NCI-H748 (cell line): ENCODE results near the gene RHBDF2.

ENCODE experiments used
- DNase-seq: peaks from one replicate; lab custom pipeline; 2025; ENCODE audit not compliant: unreplicated experiment; lab: John Stamatoyannopoulos, UW

Gene RHBDF2

GRCh38 chr17:76467366-76467765 is 33.9 kb downstream of the RHBDF2 start, which contains the start of gene AANAT:
Gene AANAT, plus strand, starts transcription at chr17:76467603. Its CDS starts 1,144 bp downstream, at chr17:76468747.
- no peak for DNase-seq

DNA sequence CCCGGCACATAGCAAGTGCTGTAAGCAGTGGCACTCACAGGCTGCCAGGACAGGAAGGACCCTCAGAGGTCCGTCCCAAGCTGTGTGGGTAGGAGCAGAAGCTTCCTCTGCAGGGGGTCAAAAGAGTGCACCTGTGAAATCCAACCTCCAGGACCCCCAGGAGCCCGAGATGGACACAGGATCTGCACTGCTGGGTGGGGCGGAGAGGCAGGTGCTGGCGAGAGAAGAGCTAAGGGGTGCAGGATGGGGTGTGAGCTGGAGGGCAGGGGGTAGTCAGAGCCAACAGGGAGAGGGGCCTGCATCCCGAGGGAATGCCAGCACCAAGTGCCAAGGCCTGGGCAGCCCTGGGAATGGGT is 34.5 kb downstream of the RHBDF2 start:
- no peak for DNase-seq

DNA sequence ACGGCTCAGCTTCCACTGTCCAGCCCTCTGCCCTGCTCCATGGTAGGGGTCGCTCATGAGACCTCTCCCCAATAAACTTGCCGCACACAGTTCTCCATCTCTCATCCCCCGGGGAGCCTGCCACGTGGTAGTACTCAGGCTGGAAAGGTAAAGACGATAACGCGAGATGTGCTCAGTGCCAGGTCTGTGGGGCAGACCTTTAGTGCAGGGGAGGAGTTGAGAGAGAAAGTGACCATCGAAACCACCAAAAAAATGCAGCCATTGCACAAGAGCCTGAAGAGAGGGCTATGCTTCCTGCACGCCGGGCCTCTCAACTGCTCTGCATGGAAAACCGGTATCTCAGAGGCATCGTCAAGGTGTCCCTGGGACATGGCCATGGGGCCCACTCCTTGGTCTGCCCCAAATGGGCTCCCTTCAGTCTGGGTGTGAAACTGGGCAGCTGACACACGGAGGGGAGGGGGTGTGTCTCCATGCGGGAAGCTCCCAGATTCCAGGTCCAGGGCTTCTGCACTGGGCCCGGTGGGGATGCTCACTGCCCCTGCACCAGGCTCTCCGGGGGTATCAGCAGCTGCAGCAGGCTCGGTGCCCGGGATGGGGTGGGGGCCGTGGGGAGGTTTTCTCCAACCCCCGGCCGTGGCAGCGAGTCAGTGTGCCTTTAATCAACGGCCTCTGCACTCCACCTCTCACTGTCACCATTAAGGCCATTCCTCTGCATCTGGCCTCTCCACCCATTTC is 38.5 kb downstream of the RHBDF2 start:
- DNase-seq = no peak

- no peak for DNase-seq
Observed at GRCh38 chr17:76461765-76462555, 39.3 kb downstream of the RHBDF2 start.

- no peak for DNase-seq
Observed at GRCh38 chr17:76459674-76460073, 41.5 kb downstream of the RHBDF2 start.

- no peak for DNase-seq
Observed at GRCh38 chr17:76458580-76459490, 42.4 kb downstream of the RHBDF2 start.

DNA sequence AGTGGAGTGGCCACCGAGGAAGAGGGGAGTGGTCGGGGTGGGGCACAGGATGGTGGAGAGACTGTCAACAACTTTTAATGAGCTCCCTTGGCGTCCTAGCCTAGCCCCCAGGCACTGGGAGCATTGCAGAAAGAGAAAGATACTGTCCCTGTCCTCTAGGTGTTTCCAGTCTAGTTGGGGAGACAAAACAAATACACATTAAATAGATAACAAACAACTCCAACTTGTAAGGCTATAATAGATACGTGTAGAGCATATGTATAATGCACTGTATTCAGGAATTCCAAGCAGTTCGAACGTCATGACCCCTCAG is 47.8 kb downstream of the RHBDF2 start:
- no peak for DNase-seq

DNA sequence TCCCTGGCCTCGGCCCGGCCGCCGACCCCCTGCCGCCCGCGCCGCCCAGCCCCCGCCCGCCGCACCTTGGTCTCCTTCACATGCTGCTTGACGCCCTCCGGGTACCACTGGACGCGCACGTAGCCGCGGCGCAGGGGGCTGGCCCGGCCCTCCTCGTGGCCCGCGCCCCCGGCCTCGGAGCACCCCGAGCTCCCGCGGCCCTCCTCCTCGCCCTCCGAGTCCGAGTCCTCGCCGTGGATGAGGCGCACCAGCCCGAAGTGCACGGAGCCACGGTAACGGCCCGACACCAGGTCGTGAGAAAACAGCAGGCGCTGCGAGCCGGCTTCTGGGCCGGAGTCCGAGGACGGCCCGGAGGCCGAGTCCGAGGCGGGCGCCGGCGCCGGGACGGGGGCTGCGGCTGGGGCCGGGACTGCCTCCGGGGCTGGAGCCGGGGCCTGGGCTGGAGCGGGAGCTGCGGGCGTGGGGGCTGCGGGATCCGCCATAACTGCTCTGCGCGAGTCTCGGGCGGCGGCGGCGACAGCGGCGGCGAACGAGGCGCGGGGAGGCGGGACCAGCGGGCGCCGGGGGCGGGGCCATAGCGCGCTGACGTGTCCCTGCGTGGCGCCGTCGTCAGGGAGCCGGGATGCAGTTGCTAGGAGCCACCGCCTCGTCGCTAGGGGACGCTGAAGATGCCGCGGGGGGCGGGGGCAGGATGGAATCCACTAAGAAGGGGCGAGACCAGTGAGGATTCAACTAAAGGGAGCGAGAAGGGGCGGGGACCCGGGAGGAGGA is 48.4 kb downstream of the RHBDF2 start, which contains the start of gene UBE2O:
TSS of gene UBE2O (minus strand) at position 493 of the 771 bp plus-strand sequence. CDS start at position 482, 11 bp downstream.
- peak; percentile 94 for DNase-seq

- peak; percentile 37 for DNase-seq
Observed at GRCh38 chr17:76452127-76452659, 49.0 kb downstream of the RHBDF2 start.

GRCh38 chr17:76451506-76451905 is 49.7 kb downstream of the RHBDF2 start:
- no peak for DNase-seq

DNA sequence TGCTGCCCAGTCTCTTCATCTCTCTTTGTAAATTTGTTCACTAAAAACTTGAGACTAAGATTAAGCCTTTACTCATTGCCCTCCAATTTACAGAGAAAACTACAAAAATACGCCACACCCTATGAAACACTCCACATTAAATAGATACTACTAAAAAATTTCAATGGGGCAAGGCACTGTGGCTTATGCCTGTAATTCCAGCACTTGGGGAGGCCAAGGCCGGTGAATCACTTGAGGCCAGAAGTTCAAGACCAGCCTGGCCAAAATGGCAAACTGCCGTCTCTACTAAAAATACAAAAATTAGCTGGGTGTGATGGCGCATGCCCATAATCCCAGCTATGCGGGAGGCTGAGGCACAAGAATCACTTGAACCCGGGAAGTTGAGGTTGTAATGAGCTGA is 52.1 kb downstream of the RHBDF2 start:
- DNase-seq = no peak

DNA sequence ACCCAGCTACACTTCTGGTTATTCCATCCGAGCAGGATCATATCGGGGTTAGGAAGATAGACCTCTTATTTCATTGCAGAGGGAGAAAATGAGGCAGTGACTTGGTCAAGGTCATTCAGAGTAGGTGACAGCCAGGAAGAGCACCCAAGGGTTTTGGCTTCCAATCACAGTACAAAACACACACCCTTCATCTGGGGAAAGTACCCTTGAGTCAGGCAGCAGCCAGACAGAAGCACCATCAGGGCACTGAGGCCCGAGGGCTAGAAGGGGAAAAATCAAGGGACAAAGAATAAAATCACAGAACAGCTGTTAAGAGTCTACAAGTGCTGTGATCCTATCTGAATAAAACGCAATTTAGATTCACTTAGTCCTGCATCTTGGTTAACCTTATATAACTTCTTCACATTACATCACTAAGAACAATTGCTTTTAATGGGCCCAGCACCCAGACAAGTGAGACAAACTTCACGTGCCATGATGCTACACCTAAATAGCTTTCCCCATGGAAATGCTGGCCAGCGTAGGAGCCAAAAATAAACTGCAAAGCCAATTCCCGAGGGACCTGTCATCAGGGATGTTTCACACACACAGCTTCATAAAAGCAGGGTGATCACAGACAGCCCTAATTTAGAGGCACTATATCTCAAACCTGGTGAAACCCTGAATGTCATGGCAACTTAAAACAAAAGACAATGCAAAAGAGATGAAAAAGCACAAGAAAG is 53.1 kb downstream of the RHBDF2 start:
- no peak for DNase-seq

GRCh38 chr17:76446449-76447231 is 54.6 kb downstream of the RHBDF2 start:
- DNase-seq = no peak

GRCh38 chr17:76445697-76446448 is 55.4 kb downstream of the RHBDF2 start:
- DNase-seq = no peak

GRCh38 chr17:76444518-76445311 is 56.5 kb downstream of the RHBDF2 start:
- DNase-seq = no peak

DNA sequence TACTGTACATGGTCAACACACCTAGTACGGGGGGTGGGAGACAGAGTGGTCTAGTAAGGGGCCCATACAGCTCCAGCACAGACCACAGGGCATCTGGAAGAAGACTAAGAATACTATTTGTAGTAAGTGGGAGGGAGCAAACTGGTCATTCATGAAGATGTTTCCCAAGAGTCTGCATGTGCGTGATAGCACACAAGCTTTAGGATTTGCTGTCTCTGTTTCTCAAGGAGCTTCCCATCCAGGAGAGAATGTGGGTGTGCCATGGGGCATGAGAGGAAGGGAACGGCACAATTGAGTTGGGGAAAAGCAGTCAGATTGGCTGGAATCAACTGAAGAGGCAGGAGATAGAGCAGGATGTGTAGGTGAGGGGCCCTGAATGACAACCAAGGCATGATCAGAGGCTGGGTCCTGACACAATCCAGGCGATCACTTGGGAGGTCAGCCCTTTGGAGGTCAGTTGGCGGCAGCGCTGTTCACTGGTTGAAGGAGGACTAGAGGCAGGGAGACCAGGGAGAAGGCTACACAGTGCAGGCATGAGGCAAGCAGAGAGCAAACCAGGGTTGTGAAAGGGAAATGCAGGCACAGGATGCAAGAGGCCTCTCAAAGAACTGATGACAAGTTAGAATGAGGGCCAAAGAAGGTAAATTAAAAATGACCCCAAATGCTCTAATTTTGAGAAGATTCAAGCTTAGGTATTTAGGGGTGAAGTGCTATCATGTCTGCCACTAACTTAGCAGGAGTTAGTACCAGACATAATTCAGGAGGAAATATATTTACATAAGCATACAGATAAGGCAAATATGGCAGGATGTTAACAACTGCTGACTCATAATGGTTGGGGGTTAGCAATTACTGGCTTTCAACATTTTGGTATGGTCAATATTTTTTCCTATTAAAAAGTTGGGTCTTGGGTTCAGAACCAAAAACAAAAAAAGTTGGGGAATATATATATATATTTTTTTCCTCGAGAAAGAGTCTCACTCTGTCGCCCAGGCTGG is 58.6 kb downstream of the RHBDF2 start:
- DNase-seq = no peak
